ENCODE measurements around the gene TAGLN2.

- TF ChIP-seq CTCF (IDR thresholded peaks at IDR 0.05; ENCODE audit: insufficient read depth, low read length) (no peak), POLR2AphosphoS5 (IDR thresholded peaks at IDR 0.05; ENCODE audit: low read depth) (no peak)
Observed at GRCh38 chr1:159957824-159958268, 32.5 kb upstream of the TAGLN2 start.
